ENCODE results near the gene DBI. TPM values are rescaled to one million over a fixed set of nuclear protein-coding genes. Genes with fewer than 3 reads are reported as not detected.
A peak's percentile ranks its signal among the peaks of the same experiment; 100 is the strongest.

The DBI gene
- total RNA-seq, 1 donor from 2014 or later = 268 TPM

DNA sequence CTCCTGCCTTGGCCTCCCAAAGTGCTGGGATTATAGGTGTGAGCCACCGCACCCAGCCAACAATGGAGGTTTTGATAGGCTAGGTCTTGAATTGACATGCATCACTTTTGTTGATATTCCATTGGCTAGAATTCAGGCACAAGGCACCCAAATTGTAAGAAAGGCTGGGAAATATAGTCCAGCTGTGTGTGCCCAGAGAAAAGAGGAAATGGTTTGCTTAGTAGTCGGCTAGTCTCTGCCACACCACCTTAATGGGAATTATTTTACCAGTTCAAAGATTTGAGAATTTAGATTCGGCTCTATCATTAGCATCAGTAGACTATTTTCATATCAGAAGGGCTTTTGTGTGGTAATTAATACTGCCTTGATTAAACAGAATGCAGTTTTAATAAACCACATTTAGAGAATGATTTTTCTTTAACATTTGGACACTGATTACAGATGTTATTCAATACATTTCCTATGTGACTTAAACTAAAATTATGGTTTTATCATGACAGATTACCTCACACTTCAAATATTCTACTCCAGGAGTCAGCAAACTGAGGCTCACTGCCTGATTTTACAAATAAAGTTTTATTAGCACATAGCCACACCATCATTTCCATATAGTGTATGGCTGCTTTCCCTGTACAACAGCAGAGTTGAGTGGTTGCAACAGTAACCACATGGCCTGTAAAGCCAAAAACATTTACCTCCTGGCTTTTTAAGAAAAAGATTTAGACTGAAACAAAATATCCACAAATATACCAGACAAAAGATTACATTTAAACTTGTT lies 27.4 kb downstream of the DBI start:
- no peak for DNase-seq (ENCODE audit: low spot score)

- DNase-seq (ENCODE audit: low spot score) = no peak
Measured at GRCh38 chr2:119397196-119397595, 30.4 kb downstream of the DBI start.

DNA sequence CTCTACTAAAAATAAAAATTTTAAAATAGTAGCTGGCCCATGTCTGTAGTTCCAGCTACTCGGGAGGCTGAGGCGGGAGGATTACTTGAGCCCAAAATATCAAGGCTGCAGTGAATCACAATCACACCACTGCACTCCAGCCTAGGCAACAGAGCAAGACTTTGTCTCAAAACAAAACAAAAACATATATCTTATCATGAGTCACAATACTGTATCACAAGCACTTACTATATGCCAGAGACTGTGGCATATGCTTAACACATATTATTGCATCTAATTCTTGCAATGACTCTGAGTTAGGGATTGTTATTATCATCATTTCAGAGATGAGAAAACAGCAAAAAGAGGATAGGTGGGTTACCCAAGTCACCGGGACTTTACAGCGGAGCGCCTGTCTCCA lies 35.3 kb downstream of the DBI start:
- no peak for DNase-seq (ENCODE audit: low spot score)

DNA sequence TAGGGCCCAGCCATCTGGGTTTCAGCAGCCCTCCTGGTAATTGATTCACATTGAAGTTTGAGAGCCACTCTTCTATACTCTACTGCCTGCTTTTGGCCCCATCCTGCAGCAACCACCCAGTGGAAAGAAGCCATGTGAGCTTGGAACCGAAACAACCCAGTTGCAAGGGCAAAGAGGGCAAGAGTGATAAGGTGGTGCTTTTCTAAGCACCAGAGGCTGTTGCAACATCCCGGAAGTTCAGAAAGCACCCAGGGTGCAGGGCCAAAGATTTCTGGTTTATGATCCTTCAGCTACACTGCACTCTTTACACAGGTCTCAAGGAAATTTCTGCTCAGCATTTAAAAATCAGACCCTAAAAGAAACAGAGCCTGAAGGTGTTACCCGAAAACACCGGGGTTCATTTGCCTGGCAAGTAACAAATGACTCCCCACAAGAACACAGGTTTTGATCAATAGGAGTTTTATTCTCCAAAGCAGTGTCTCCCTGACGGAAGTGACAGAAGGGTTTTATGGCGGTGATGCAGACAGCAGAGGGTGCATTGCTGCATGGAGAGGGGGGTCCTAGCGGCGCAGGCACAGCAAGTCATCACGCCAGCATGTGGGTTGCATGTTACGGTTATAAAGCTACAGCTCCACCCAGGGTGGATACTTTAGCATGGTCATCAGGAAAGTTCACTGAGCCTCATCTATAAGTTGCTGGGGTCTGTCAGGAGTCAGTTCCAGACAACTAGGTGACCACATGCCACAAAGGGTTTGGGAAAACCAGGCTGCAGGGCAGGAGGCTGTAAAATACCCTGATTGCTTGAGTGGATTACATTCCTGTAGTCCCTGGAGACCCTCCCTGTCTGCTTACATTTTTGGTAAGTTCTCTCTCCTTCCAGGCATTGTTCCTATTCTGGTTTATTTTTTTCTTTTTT lies 36.1 kb downstream of the DBI start:
- DNase-seq (ENCODE audit: low spot score) = peak; percentile 37

- DNase-seq (ENCODE audit: low spot score) = peak; percentile 67
Measured at GRCh38 chr2:119403618-119404017, 36.8 kb downstream of the DBI start.

- peak; percentile 59 for DNase-seq (ENCODE audit: low spot score)
Measured at GRCh38 chr2:119405151-119405550, 38.4 kb downstream of the DBI start.

DNA sequence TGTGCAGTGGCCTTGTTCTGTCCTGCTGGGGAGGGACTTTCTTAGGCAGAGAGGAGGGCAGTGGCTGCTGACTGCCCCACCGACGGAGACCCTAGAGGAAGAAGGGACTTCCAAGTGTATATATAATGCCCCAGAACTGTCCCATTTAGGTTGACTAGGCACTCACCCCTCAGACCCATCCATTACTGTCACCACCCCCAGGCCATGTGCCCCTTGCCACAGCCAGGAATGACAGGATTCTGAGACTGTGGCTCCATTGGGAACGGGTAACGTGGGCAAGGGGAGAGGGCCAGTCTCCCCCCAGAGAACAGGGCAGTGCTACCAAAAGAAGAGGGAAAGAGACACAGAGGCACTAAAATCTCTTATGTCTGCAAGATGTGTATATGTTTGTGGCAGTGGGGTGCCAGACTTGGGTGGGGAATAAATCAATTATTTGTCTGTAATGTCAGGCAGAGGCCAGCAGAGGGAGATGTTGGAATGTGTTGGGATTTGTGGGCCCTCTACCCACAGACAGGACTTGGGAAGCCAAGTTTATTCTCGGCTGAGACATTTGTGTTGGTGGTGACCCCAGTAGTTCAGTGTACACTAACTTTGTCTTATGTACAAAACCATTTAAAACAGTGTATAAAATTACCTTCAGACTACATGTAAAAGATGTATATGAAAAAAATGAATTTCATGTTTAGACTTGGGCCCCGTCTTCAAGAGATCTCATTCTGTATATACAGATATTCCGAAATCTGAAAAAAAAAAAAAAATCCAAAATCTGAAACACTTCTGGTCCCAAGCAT lies 40.8 kb downstream of the DBI start:
- peak; percentile 71 for DNase-seq (ENCODE audit: low spot score)

- DNase-seq (ENCODE audit: low spot score) = peak; percentile 43
Measured at GRCh38 chr2:119408221-119408619, 41.4 kb downstream of the DBI start.

GRCh38 chr2:119409506-119409905 lies 42.7 kb downstream of the DBI start:
- DNase-seq (ENCODE audit: low spot score) = no peak

DNA sequence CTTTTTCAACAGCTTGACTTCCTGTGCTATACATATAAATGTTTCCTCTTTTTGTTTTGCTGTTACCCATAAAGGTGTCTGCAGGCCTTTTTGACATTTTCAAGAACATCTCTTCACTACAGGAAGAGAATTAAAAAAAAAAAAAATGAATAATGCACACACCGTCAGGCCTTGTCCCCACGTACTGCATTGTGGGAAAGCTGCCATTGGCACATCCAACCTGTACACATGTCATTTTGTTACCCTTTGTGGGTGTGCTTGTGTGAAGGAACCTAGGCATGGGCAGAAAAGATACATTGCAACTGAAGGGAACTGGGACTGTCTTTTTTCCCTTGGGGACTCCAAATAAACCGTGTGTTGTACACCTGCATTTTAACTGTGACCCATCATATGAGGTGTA lies 48.1 kb downstream of the DBI start:
- no peak for DNase-seq (ENCODE audit: low spot score)

DNA sequence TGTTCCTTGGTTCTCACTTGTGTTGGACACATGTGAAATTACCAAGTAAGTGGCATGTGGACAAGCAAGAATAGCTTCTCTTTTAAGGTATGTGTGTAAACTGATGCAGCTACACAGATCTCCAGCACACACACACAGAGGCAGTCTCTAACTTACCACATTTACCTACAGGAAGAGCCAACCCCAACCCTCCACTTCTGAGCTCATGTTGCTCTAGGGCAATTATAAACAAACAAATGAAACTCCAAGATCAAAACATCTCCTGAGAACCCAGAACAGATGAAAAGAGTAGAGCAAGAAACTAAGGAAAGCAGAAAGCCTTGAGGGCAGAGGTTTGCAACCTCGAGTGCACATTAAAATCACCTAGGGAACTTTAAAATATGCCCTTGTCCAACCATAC lies 48.9 kb downstream of the DBI start:
- no peak for DNase-seq (ENCODE audit: low spot score)

- no peak for DNase-seq (ENCODE audit: low spot score)
Measured at GRCh38 chr2:119416299-119416923, 49.6 kb downstream of the DBI start.

- DNase-seq (ENCODE audit: low spot score) = no peak
Measured at GRCh38 chr2:119417908-119418307, 51.1 kb downstream of the DBI start.

DNA sequence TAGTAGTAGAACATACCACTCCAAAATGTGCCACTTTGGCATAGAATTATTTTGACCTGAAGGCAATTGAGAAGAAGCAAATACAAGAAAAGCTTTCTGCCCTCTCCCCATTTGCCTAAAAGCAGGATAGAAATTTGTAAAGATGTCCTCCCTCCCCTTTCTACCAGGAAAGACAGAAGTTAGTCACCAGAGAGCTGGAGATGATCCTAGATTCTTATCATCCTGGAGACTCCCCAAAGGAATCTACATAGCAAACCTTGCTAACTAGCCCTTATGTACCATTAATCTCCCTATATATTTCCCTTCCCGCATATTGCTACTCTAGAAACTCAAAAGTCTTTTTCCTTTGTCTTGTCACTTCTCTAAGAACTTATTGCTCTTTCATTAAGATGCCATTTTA lies 52.3 kb downstream of the DBI start:
- no peak for DNase-seq (ENCODE audit: low spot score)

- DNase-seq (ENCODE audit: low spot score) = no peak
Measured at GRCh38 chr2:119419803-119420508, 53.2 kb downstream of the DBI start.

- peak; percentile 45 for DNase-seq (ENCODE audit: low spot score)
Measured at GRCh38 chr2:119421304-119421703, 54.5 kb downstream of the DBI start.

GRCh38 chr2:119421741-119422140 lies 55.0 kb downstream of the DBI start:
- DNase-seq (ENCODE audit: low spot score) = no peak
